Uterus (tissue), 2 donors: ENCODE measurements around the gene NECTIN2.

Experiments used
- POLR2A ChIP-seq, 2 donors: fragments of 450-650 bp; IDR thresholded peaks; one replicate each; pipeline ENCODE4 v1.6.1; 2016; ENCODE audit warnings: antibody characterized with exemption in 2 of 2, mild to moderate bottlenecking in 1 of 2, moderate library complexity in 1 of 2
- TF ChIP-seq, protein P1 (sequence below), 4 experiments: fragments of 200-600 bp in 2 of 4; fragments of 450-650 bp in 2 of 4; sonication (generic) in 2 of 4; IDR thresholded peaks; one replicate each; pipeline ENCODE4 v1.5.1; 2016 to 2019; ENCODE audit warnings: antibody characterized with exemption in 4 of 4, mild to moderate bottlenecking in 2 of 4, moderate library complexity in 1 of 4

- TF ChIP-seq, protein P1, sequence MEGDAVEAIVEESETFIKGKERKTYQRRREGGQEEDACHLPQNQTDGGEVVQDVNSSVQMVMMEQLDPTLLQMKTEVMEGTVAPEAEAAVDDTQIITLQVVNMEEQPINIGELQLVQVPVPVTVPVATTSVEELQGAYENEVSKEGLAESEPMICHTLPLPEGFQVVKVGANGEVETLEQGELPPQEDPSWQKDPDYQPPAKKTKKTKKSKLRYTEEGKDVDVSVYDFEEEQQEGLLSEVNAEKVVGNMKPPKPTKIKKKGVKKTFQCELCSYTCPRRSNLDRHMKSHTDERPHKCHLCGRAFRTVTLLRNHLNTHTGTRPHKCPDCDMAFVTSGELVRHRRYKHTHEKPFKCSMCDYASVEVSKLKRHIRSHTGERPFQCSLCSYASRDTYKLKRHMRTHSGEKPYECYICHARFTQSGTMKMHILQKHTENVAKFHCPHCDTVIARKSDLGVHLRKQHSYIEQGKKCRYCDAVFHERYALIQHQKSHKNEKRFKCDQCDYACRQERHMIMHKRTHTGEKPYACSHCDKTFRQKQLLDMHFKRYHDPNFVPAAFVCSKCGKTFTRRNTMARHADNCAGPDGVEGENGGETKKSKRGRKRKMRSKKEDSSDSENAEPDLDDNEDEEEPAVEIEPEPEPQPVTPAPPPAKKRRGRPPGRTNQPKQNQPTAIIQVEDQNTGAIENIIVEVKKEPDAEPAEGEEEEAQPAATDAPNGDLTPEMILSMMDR (IDR thresholded peaks at IDR 0.05) = no peak
- TF ChIP-seq POLR2A (IDR thresholded peaks at IDR 0.05) = no peak
Observed at GRCh38 chr19:44845286-44845611, 848 bp upstream of the NECTIN2 start.
